GM12878 (cell line): ENCODE results near the gene IL34. TPM values are rescaled to one million over a fixed set of nuclear protein-coding genes. Genes with fewer than 3 reads are reported as not detected.

Source experiments
- ATAC-seq: fragments of 200-7000 bp; cut with Tn5 transposase; 3 replicates; pipeline ENCODE4 v1.9.1; 2020; ENCODE audit warnings: mild to moderate bottlenecking, moderate library complexity
- BruUV-seq: library from RNA; stranded (reverse); fragments of 400-500 nt; replicated peaks from 2 replicates; lab custom pipeline; 2021; lab: Mats Ljungman, UMichigan
- CTCF ChIA-PET: fragments of 300-600 bp; sonication (Branson Sonifier 250); formaldehyde crosslinking; extraction: SDS; loops from one replicate; lab custom pipeline; 2021; ENCODE audit warnings: inconsistent platforms; lab: Yijun Ruan, JAX
- POLR2A ChIA-PET: fragments of 350-600 bp; formaldehyde crosslinking; extraction: SDS; loops from one replicate; lab custom pipeline; 2021; ENCODE audit warnings: inconsistent platforms; lab: Charles Lee
- RAD21 ChIA-PET: fragments of 300-600 bp; sonication (Branson Sonifier 250); formaldehyde crosslinking; loops from one replicate; lab custom pipeline; 2023; ENCODE audit warnings: antibody characterized with exemption; ENCODE audit not compliant: unreplicated experiment; lab: Charles Lee
- SMC1A ChIA-PET: fragments of 300-600 bp; sonication (Branson Sonifier 250); formaldehyde crosslinking; loops from one replicate; lab custom pipeline; 2023; ENCODE audit not compliant: unreplicated experiment, uncharacterized antibody; lab: Charles Lee
- DNase-seq: peaks from one replicate; pipeline ENCODE4 v3.0.0-alpha.2; 2011; ENCODE audit warnings: low read depth, low spot score
- FAIRE-seq: peaks from 3 replicates; lab custom pipeline; 2011; peaks lifted over from hg19 to GRCh38; lab: Jason Lieb, UNC
- H2AFZ ChIP-seq: 2 replicates; pipeline ENCODE4 v1.6.0; 2011; ENCODE audit warnings: low read depth, low read length, control low read depth; ENCODE audit not compliant: control insufficient read depth
- H3K27ac ChIP-seq: 2 replicates; pipeline ENCODE4 v1.5.1; 2011; ENCODE audit warnings: control low read depth; ENCODE audit not compliant: control insufficient read depth, insufficient read depth
- H3K27me3 ChIP-seq, 2 experiments: replicated peaks in 1 of 2; 2 replicates each; pipeline versions ENCODE4 v1.6.0 to v1.6.1; 2011; ENCODE audit warnings: low read length in 1 of 2; ENCODE audit not compliant: control insufficient read depth in 2 of 2, insufficient read depth in 2 of 2
- H3K36me3 ChIP-seq, 2 experiments: 2 replicates each; pipeline ENCODE4 v1.5.1; 2011; ENCODE audit warnings: low read length in 1 of 2; ENCODE audit not compliant: control insufficient read depth in 2 of 2, insufficient read depth in 2 of 2
- H3K4me1 ChIP-seq: 2 replicates; pipeline ENCODE4 v1.6.1; 2011; ENCODE audit warnings: mild to moderate bottlenecking, low read length, moderate library complexity, mixed read lengths; ENCODE audit not compliant: control insufficient read depth, insufficient read depth
- H3K4me2 ChIP-seq: 2 replicates; pipeline ENCODE4 v1.6.0; 2011; ENCODE audit warnings: control low read depth; ENCODE audit not compliant: control insufficient read depth, insufficient read depth
- H3K4me3 ChIP-seq: fragments of 200-600 bp; sonication (generic); 2 replicates; pipeline ENCODE4 v1.5.1; 2016
- H3K79me2 ChIP-seq: 2 replicates; pipeline ENCODE4 v1.6.0; 2011; ENCODE audit warnings: low read length; ENCODE audit not compliant: control insufficient read depth, insufficient read depth
- H3K9ac ChIP-seq: 2 replicates; pipeline ENCODE4 v1.8.0; 2011; ENCODE audit warnings: low read length, control low read depth, mixed read lengths; ENCODE audit not compliant: control insufficient read depth, insufficient read depth
- H3K9me3 ChIP-seq: replicated peaks from 3 replicates; pipeline ENCODE4 v1.5.1; 2011; ENCODE audit warnings: mild to moderate bottlenecking, low read length; ENCODE audit not compliant: control insufficient read depth, insufficient read depth
- H4K20me1 ChIP-seq: 2 replicates; pipeline ENCODE4 v1.6.0; 2011; ENCODE audit not compliant: control insufficient read depth, insufficient read depth
- CREB1 ChIP-seq: IDR thresholded peaks from 2 replicates; pipeline ENCODE4 v1.6.1; 2012; ENCODE audit warnings: low read depth, mild to moderate bottlenecking, inconsistent platforms
- LARP7 ChIP-seq: fragments of 450-650 bp; IDR thresholded peaks from 2 replicates; pipeline ENCODE4 v1.6.1; 2017; ENCODE audit warnings: mild to moderate bottlenecking
- NFXL1 ChIP-seq: fragments of 450-650 bp; IDR thresholded peaks from 2 replicates; pipeline ENCODE4 v1.6.1; 2017; ENCODE audit warnings: antibody characterized with exemption, mild to moderate bottlenecking, borderline replicate concordance
- NR2C1 ChIP-seq: fragments of 450-650 bp; IDR thresholded peaks from 2 replicates; pipeline ENCODE4 v1.6.1; 2017; ENCODE audit warnings: antibody characterized with exemption, mild to moderate bottlenecking, moderate library complexity
- SMAD1 ChIP-seq: fragments of 450-650 bp; IDR thresholded peaks from 2 replicates; pipeline ENCODE4 v1.6.1; 2018; ENCODE audit warnings: mild to moderate bottlenecking, low read depth; ENCODE audit not compliant: partially characterized antibody
- ZBTB40 ChIP-seq: fragments of 450-650 bp; IDR thresholded peaks from 2 replicates; pipeline ENCODE4 v1.6.1; 2016; ENCODE audit warnings: mild to moderate bottlenecking, moderate library complexity, borderline replicate concordance
- ZNF24 ChIP-seq: fragments of 450-650 bp; IDR thresholded peaks from 2 replicates; pipeline ENCODE4 v1.6.1; 2017; ENCODE audit warnings: antibody characterized with exemption, mild to moderate bottlenecking
- WGBS: methylation state at CpG from one replicate; pipeline ENCODE4 v1.1.6; 2016; ENCODE audit warnings: low lambda C conversion rate; ENCODE audit not compliant: insufficient replicate concordance, insufficient coverage; ENCODE audit errors: missing lambda C conversion rate; 5-methylcytosine and 5-hydroxymethylcytosine counted together
- in situ Hi-C: fragments of 300-500 bp; cut with MboI; formaldehyde crosslinking; loops from 9 replicates; pipeline ENCODE4 v1.14.3; 2018; ENCODE audit warnings: mixed read lengths
- intact Hi-C: fragments of 100-400 bp; cut with micrococcal nuclease; formaldehyde crosslinking; loops from one replicate; pipeline ENCODE4 v1.14.2; 2022; ENCODE audit not compliant: unreplicated experiment
- polyA plus RNA-seq, 11 experiments: library from polyadenylated mRNA; depleted of rRNA in 4 of 11; unstranded in 6 of 11; stranded (reverse) in 5 of 11; fragments of >200 nt; fragmentation: Nextera tagmentation in 4 of 11; fragmentation: Illumina TruSeq in 1 of 11; extraction: Ambion mirVana in 4 of 11; extraction: Trizol in 1 of 11; gene quantifications; 1 replicate in 1 of 11; 2 replicates in 10 of 11; pipeline versions ENCODE4 v1.2.1 to v1.2.3, GENCODE V29; 2011 to 2016; ENCODE audit warnings: inconsistent platforms in 2 of 11, missing spikeins in 2 of 11, low read depth in 1 of 11
- total RNA-seq, 4 experiments: library from RNA; depleted of rRNA in 3 of 4; stranded (reverse); fragments of >200 nt in 3 of 4; fragmentation: Illumina TruSeq in 1 of 4; extraction: Trizol in 1 of 4; gene quantifications; 2 replicates each; pipeline versions ENCODE4 v1.2.1 to v1.2.3, GENCODE V29; 2013 to 2021
- TF ChIP-seq, protein P1 (sequence below): IDR thresholded peaks from 2 replicates; pipeline ENCODE4 v1.6.1; 2011; ENCODE audit warnings: mild to moderate bottlenecking, low read depth, low read length, moderate library complexity; ENCODE audit not compliant: insufficient replicate concordance
- TF ChIP-seq, protein P2 (sequence below): fragments of 450-650 bp; IDR thresholded peaks from 2 replicates; pipeline ENCODE4 v1.6.1; 2014; ENCODE audit warnings: mild to moderate bottlenecking
- TF ChIP-seq, protein P3 (sequence below): IDR thresholded peaks from 2 replicates; pipeline ENCODE4 v1.6.1; 2012; ENCODE audit warnings: low read depth, low read length, improper control_type of control experiment

IL34 gene
- total and polyA plus RNA-seq, 10 of the 15 experiments (the other 5 are each of a cell fraction or from before 2014, with no cell fraction given): 0.27 to 0.40 TPM; not detected in 8

GRCh38 chr16:70694868-70695218 is 48.5 kb downstream of the IL34 start:
- FAIRE-seq (no peak), DNase-seq (no peak), ATAC-seq (no peak)
- no peaks in the 10 kb centered on the region for H3K4me1 ChIP-seq
- H3K4me3 ChIP-seq: no peak overlapping the region
- H3K9ac ChIP-seq: no peak overlapping the region
- H2AFZ ChIP-seq: no peak overlapping the region
- ChIA-PET SMC1A (no interaction called here), RAD21 (no interaction called here), CTCF (no interaction called here), POLR2A (no interaction called here)
- intact Hi-C loops (no loop called here), in situ Hi-C loops (no loop called here)
- no peaks in the 10 kb centered on the region for H4K20me1 ChIP-seq
- no peak overlapping the region for H3K4me2 ChIP-seq
- H3K27ac ChIP-seq: no peak overlapping the region
- BruUV-seq: no TSS peak
- H3K27me3 ChIP-seq: no peaks in the 10 kb centered on the region
- no peaks in the 10 kb centered on the region for H3K9me3 ChIP-seq
- no peaks in the 10 kb centered on the region for H3K79me2 ChIP-seq
- 78% methylated on average over 4 of the region's 4 CpGs for WGBS
- TF ChIP-seq CREB1 (no peak), NFXL1 (no peak), NR2C1 (no peak)
- TF ChIP-seq, protein P1, sequence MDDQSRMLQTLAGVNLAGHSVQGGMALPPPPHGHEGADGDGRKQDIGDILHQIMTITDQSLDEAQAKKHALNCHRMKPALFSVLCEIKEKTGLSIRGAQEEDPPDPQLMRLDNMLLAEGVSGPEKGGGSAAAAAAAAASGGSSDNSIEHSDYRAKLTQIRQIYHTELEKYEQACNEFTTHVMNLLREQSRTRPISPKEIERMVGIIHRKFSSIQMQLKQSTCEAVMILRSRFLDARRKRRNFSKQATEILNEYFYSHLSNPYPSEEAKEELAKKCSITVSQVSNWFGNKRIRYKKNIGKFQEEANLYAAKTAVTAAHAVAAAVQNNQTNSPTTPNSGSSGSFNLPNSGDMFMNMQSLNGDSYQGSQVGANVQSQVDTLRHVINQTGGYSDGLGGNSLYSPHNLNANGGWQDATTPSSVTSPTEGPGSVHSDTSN: no peak
- TF ChIP-seq, all 136 proteins: peak for 0
- H3K36me3 ChIP-seq: peaks cover 0 to 2% of the 10 kb centered on the region in 2 experiments; a peak in 3 of 4 replicates

DNA sequence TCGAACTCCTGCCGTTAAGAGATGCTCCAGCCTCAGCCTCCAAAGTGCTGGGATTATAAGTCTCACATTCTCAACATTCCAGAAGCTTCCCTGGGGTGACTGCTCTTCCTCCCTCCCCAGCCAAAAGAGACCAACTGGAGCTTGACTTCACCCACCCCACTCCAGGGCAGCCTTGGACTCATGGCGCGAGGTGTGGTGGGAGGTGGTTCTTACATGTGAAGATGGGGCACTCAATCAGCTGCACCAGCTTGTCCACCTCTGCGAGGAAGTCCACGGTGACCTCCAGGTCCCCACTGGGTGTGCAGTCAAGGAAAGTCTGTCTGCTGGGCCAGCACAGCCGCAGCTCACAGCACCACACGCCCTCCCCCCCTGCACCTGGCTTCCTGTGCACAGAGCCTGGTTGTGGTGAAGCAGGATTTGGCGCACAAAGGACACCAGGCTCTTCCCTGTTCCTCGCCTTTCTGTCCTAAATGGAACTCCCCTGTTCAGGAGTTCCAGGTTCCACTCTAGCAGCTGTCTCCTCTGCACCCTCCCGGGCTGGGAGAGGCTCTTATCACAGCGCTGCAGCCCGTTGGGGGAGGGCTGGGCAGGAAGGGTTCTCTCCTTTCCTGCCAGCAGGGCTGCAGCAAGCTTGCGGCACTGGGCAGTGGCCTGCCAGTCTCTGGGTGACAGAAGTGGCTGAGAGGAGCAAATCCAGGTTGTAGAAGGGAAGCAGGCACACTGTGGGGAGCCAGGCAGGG is 49.1 kb downstream of the IL34 start:
- Histone ChIP-seq H3K27me3 (no peaks in the 10 kb centered on the region), H3K4me2 (no peak overlapping the region), H3K79me2 (no peaks in the 10 kb centered on the region), H3K9ac (no peak overlapping the region), H3K4me1 (no peaks in the 10 kb centered on the region), H3K36me3 (peaks cover 0 to 2% of the 10 kb centered on the region in 2 experiments; a peak in 3 of 4 replicates), H3K27ac (no peak overlapping the region), H3K9me3 (no peaks in the 10 kb centered on the region), H2AFZ (no peak overlapping the region), H4K20me1 (no peaks in the 10 kb centered on the region), H3K4me3 (no peak overlapping the region)
- no peak for FAIRE-seq
- POLR2A ChIA-PET: no interaction called here
- SMC1A ChIA-PET: no interaction called here
- BruUV-seq: no TSS peak
- WGBS: 92% methylated on average over 14 of the region's 14 CpGs
- peak; percentile 45 for ATAC-seq
- no peak for DNase-seq
- RAD21 ChIA-PET: no interaction called here
- CTCF ChIA-PET: no interaction called here
- intact Hi-C loops: no loop called here
- in situ Hi-C loops: no loop called here
- TF ChIP-seq SMAD1: no peak
- TF ChIP-seq, protein P2, sequence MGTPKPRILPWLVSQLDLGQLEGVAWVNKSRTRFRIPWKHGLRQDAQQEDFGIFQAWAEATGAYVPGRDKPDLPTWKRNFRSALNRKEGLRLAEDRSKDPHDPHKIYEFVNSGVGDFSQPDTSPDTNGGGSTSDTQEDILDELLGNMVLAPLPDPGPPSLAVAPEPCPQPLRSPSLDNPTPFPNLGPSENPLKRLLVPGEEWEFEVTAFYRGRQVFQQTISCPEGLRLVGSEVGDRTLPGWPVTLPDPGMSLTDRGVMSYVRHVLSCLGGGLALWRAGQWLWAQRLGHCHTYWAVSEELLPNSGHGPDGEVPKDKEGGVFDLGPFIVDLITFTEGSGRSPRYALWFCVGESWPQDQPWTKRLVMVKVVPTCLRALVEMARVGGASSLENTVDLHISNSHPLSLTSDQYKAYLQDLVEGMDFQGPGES: no peak
- no peak for TF ChIP-seq LARP7
- TF ChIP-seq ZNF24: no peak
- TF ChIP-seq ZBTB40: no peak
- TF ChIP-seq, protein P3, sequence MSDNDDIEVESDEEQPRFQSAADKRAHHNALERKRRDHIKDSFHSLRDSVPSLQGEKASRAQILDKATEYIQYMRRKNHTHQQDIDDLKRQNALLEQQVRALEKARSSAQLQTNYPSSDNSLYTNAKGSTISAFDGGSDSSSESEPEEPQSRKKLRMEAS: no peak
